IMR-90 (cell line): ENCODE results near the gene ANTXR1. TPM values are rescaled to one million over a fixed set of nuclear protein-coding genes. Genes with fewer than 3 reads are reported as not detected.

ENCODE experiments used
- ATAC-seq: fragments of 200-7000 bp; cut with Tn5 transposase; 2 replicates; pipeline ENCODE4 v1.9.1; 2020; ENCODE audit warnings: low read depth, mild to moderate bottlenecking, moderate library complexity
- BruUV-seq: library from RNA; stranded (reverse); fragments of 400-500 nt; replicated peaks from 2 replicates; lab custom pipeline; 2021; lab: Mats Ljungman, UMichigan
- CTCF ChIA-PET: fragments of 300-600 bp; formaldehyde crosslinking; extraction: SDS; loops from one replicate; lab custom pipeline; 2021; ENCODE audit warnings: antibody characterized with exemption; lab: Yijun Ruan, JAX
- POLR2A ChIA-PET: fragments of 300-600 bp; sonication (Branson Sonifier 250); formaldehyde crosslinking; loops from one replicate; lab custom pipeline; 2022; ENCODE audit warnings: antibody characterized with exemption; ENCODE audit not compliant: unreplicated experiment; lab: Charles Lee
- DNase-seq: peaks from one replicate; pipeline ENCODE4 v3.0.0; 2013
- H2AFZ ChIP-seq: replicated peaks from 2 replicates; pipeline ENCODE3; 2013; ENCODE audit warnings: low read length, mild to moderate bottlenecking; ENCODE audit not compliant: poor library complexity
- H2AK5ac ChIP-seq: 2 replicates; pipeline ENCODE4 v1.6.1; 2013; ENCODE audit warnings: low read depth, low read length, inconsistent platforms
- H2AK9ac ChIP-seq: replicated peaks from 2 replicates; pipeline ENCODE3; 2013; ENCODE audit warnings: mild to moderate bottlenecking, low read depth, low read length, moderate library complexity; ENCODE audit not compliant: poor library complexity
- H2BK120ac ChIP-seq: 2 replicates; pipeline ENCODE4 v1.6.1; 2013; ENCODE audit warnings: low read depth, low read length, inconsistent platforms
- H2BK15ac ChIP-seq: 3 replicates; pipeline ENCODE4 v1.6.1; 2013; ENCODE audit warnings: low read depth, low read length, inconsistent platforms
- H2BK20ac ChIP-seq: 2 replicates; pipeline ENCODE4 v1.6.1; 2013; ENCODE audit warnings: low read depth, mild to moderate bottlenecking, inconsistent platforms, low read length, moderate library complexity
- H2BK5ac ChIP-seq: 2 replicates; pipeline ENCODE4 v1.6.1; 2013; ENCODE audit warnings: mild to moderate bottlenecking, low read depth, low read length, inconsistent platforms; ENCODE audit not compliant: poor library complexity, severe bottlenecking
- H3K14ac ChIP-seq: replicated peaks from 2 replicates; pipeline ENCODE4 v1.6.1; 2013; ENCODE audit warnings: low read depth, low read length, inconsistent platforms
- H3K18ac ChIP-seq: 2 replicates; pipeline ENCODE4 v1.6.1; 2013; ENCODE audit warnings: low read depth, low read length, control low read depth
- H3K23ac ChIP-seq: 2 replicates; pipeline ENCODE4 v1.6.1; 2013; ENCODE audit warnings: low read depth, low read length, inconsistent platforms
- H3K27ac ChIP-seq: 2 replicates; pipeline ENCODE4 v1.5.1; 2013; ENCODE audit warnings: mild to moderate bottlenecking, control low read depth, low read length; ENCODE audit not compliant: insufficient read depth
- H3K27me3 ChIP-seq: 2 replicates; pipeline ENCODE4 v1.6.1; 2013; ENCODE audit warnings: low read length; ENCODE audit not compliant: control insufficient read depth, insufficient read depth
- H3K36me3 ChIP-seq: 2 replicates; pipeline ENCODE4 v1.6.1; 2013; ENCODE audit warnings: low read length, mixed read lengths; ENCODE audit not compliant: control insufficient read depth, insufficient read depth
- H3K4ac ChIP-seq: 2 replicates; pipeline ENCODE4 v1.6.1; 2013; ENCODE audit warnings: low read depth, low read length, inconsistent platforms
- H3K4me1 ChIP-seq: 2 replicates; pipeline ENCODE4 v1.6.1; 2013; ENCODE audit warnings: low read length, mixed read lengths; ENCODE audit not compliant: control insufficient read depth, insufficient read depth
- H3K4me2 ChIP-seq: 2 replicates; pipeline ENCODE4 v1.6.1; 2013; ENCODE audit warnings: low read depth, mild to moderate bottlenecking, control low read depth, low read length, moderate library complexity
- H3K4me3 ChIP-seq: 2 replicates; pipeline ENCODE4 v1.5.1; 2013; ENCODE audit warnings: low read depth, mild to moderate bottlenecking, control low read depth, low read length, moderate library complexity; ENCODE audit not compliant: insufficient read depth
- H3K56ac ChIP-seq: 2 replicates; pipeline ENCODE4 v1.6.1; 2013; ENCODE audit warnings: low read length, inconsistent platforms; ENCODE audit not compliant: insufficient read depth; ENCODE audit errors: extremely low read depth
- H3K79me1 ChIP-seq, 2 experiments: 2 replicates each; pipeline ENCODE4 v1.6.1; 2013; ENCODE audit warnings: low read length in 2 of 2, inconsistent platforms in 1 of 2, low read depth in 1 of 2
- H3K9ac ChIP-seq: 2 replicates; pipeline ENCODE4 v1.6.1; 2013; ENCODE audit warnings: low read depth, low read length, control low read depth
- H3K9me1 ChIP-seq: 2 replicates; pipeline ENCODE4 v1.6.1; 2013; ENCODE audit warnings: low read length, inconsistent platforms; ENCODE audit not compliant: insufficient read depth
- H3K9me3 ChIP-seq: 2 replicates; pipeline ENCODE4 v1.6.1; 2013; ENCODE audit warnings: low read length; ENCODE audit not compliant: control insufficient read depth, insufficient read depth
- H4K20me1 ChIP-seq: 2 replicates; pipeline ENCODE4 v1.6.1; 2013; ENCODE audit warnings: low read length, inconsistent platforms; ENCODE audit not compliant: insufficient read depth
- H4K5ac ChIP-seq: 2 replicates; pipeline ENCODE4 v1.6.1; 2013; ENCODE audit warnings: mild to moderate bottlenecking, low read depth, low read length, control low read depth
- H4K8ac ChIP-seq, 2 experiments: 2 replicates each; pipeline ENCODE4 v1.6.1; 2013; ENCODE audit warnings: low read depth in 2 of 2, low read length in 2 of 2, control low read depth in 1 of 2, inconsistent platforms in 1 of 2
- H4K91ac ChIP-seq: 2 replicates; pipeline ENCODE4 v1.6.1; 2013; ENCODE audit warnings: low read depth, low read length, inconsistent platforms; ENCODE audit not compliant: insufficient read depth
- BHLHE40 ChIP-seq: fragments of 150-350 bp; IDR thresholded peaks from 2 replicates; pipeline ENCODE4 v1.6.1; 2016; ENCODE audit warnings: mild to moderate bottlenecking, low read depth, low read length
- CEBPB ChIP-seq: IDR thresholded peaks from 2 replicates; pipeline ENCODE4 v1.6.1; 2012; ENCODE audit warnings: low read depth, low read length, improper control_type of control experiment
- CHD1 ChIP-seq: IDR thresholded peaks from 2 replicates; pipeline ENCODE4 v1.6.1; 2012; ENCODE audit warnings: low read depth, low read length, improper control_type of control experiment
- CTCF ChIP-seq: conservative IDR thresholded peaks from 2 replicates; pipeline ENCODE4 v1.5.1; 2012; ENCODE audit warnings: mild to moderate bottlenecking, low read depth, low read length, improper control_type of control experiment
- FOS ChIP-seq: fragments of 150-350 bp; IDR thresholded peaks from 2 replicates; pipeline ENCODE4 v1.6.1; 2016; ENCODE audit warnings: low read depth, low read length
- MAZ ChIP-seq: IDR thresholded peaks from 2 replicates; pipeline ENCODE4 v1.6.1; 2012; ENCODE audit warnings: low read depth, mild to moderate bottlenecking, low read length, improper control_type of control experiment, moderate library complexity, borderline replicate concordance
- NFE2L2 ChIP-seq: fragments of 150-350 bp; IDR thresholded peaks from 2 replicates; pipeline ENCODE4 v1.6.1; 2016; ENCODE audit warnings: low read depth, mild to moderate bottlenecking, low read length
- POLR2A ChIP-seq: IDR thresholded peaks from 2 replicates; pipeline ENCODE4 v1.6.1; 2012; ENCODE audit warnings: mild to moderate bottlenecking, low read depth, low read length
- RAD21 ChIP-seq: IDR thresholded peaks from 2 replicates; pipeline ENCODE4 v1.6.1; 2012; ENCODE audit warnings: low read length, improper control_type of control experiment
- RCOR1 ChIP-seq: IDR thresholded peaks from 2 replicates; pipeline ENCODE4 v1.6.1; 2012; ENCODE audit warnings: mild to moderate bottlenecking, low read length, improper control_type of control experiment; ENCODE audit not compliant: insufficient replicate concordance
- RFX5 ChIP-seq: IDR thresholded peaks from 2 replicates; pipeline ENCODE4 v1.8.0; 2012; ENCODE audit warnings: low read depth, mild to moderate bottlenecking, low read length, moderate library complexity
- SMC3 ChIP-seq: fragments of 150-350 bp; IDR thresholded peaks from 2 replicates; pipeline ENCODE4 v1.6.1; 2016; ENCODE audit warnings: low read depth, mild to moderate bottlenecking, antibody characterized with exemption, low read length, moderate library complexity
- USF2 ChIP-seq: fragments of 150-350 bp; IDR thresholded peaks from 2 replicates; pipeline ENCODE4 v1.6.1; 2017; ENCODE audit warnings: mild to moderate bottlenecking, antibody characterized with exemption, low read length, low read depth
- WGBS, 2 experiments: methylation state at CpG; one replicate each; pipeline versions ENCODE4 v1.1.5 to v1.1.7; 2013; ENCODE audit warnings: missing lambda C conversion rate in 2 of 2; ENCODE audit not compliant: insufficient read length in 1 of 2; ENCODE audit errors: extremely low coverage in 2 of 2; 5-methylcytosine and 5-hydroxymethylcytosine counted together
- dilution Hi-C: fragments of 300-500 bp; cut with HindIII; formaldehyde crosslinking; loops from one replicate; pipeline ENCODE4 v1.14.3; 2018; ENCODE audit warnings: low sequenced_read_pairs; ENCODE audit not compliant: unreplicated experiment
- in situ Hi-C: fragments of 300-500 bp; cut with MboI; formaldehyde crosslinking; loops from 3 replicates; pipeline ENCODE4 v1.14.3; 2019; ENCODE audit warnings: low sequenced_read_pairs, inconsistent platforms, mixed read lengths
- intact Hi-C: fragments of 100-400 bp; cut with micrococcal nuclease; formaldehyde crosslinking; loops from 2 replicates; pipeline ENCODE4 v1.10.0; 2022
- polyA plus RNA-seq, 3 experiments: library from polyadenylated mRNA; depleted of rRNA; stranded (reverse); fragments of >200 nt; gene quantifications; 2 replicates each; pipeline ENCODE4 v1.2.3, GENCODE V29; 2012; ENCODE audit warnings: low replicate concordance in 1 of 3
- total RNA-seq: library from RNA; depleted of rRNA; stranded (reverse); fragments of >200 nt; gene quantifications from 2 replicates; pipeline ENCODE4 v1.2.3, GENCODE V29; 2012

The ANTXR1 gene
- total and polyA plus RNA-seq, 2 of the 4 experiments (the other 2 are of a cell fraction): 27.2 to 36.9 TPM

- TF ChIP-seq SMC3: no peak
These were observed 49.5 kb downstream of the ANTXR1 start (continued) for GRCh38 chr2:69062307-69062962.

- peaks cover 2% of the 10 kb centered on the region; the same call in 1 of the 2 replicates for H3K9me3 ChIP-seq
- no peak for DNase-seq
- no peak overlapping the region for H4K5ac ChIP-seq
- no peak overlapping the region for H2AK9ac ChIP-seq
- no peak overlapping the region for H2BK120ac ChIP-seq
- no TSS peak for BruUV-seq
- H3K27ac ChIP-seq: no peak overlapping the region
- no peak overlapping the region for H4K91ac ChIP-seq
- no peak overlapping the region for H2BK15ac ChIP-seq
- H3K14ac ChIP-seq: no peak overlapping the region
- H3K9me1 ChIP-seq: peaks cover 11% of the 10 kb centered on the region
- WGBS, 2 experiments: no CpG with 5 or more reads among the region's 1 CpG
- H2AK5ac ChIP-seq: no peak overlapping the region
- peaks cover 14% of the 10 kb centered on the region; the same call in 1 of the 2 replicates for H4K20me1 ChIP-seq
- H3K56ac ChIP-seq: no peak overlapping the region
- no peak overlapping the region for H2BK5ac ChIP-seq
- no peaks in the 10 kb centered on the region for H3K27me3 ChIP-seq
- no peak overlapping the region for H3K18ac ChIP-seq
- dilution Hi-C loops (no loop called here), in situ Hi-C loops (no loop called here), intact Hi-C loops (no loop called here)
- TF ChIP-seq CEBPB (no peak), USF2 (no peak), RCOR1 (no peak), CHD1 (no peak), RAD21 (no peak), NFE2L2 (no peak), MAZ (no peak), FOS (no peak), RFX5 (no peak), CTCF (no peak), BHLHE40 (no peak), POLR2A (no peak)
- no peak overlapping the region for H3K23ac ChIP-seq
- no peak overlapping the region for H3K4me2 ChIP-seq
- CTCF ChIA-PET: no interaction called here
- peaks cover 19 to 62% of the 10 kb centered on the region in 2 experiments; a peak in 3 of 4 replicates for H3K79me1 ChIP-seq
- ATAC-seq: no peak
- no peak overlapping the region for H4K8ac ChIP-seq
- no peak overlapping the region for H3K4me3 ChIP-seq
- H2BK20ac ChIP-seq: no peak overlapping the region
- POLR2A ChIA-PET: no interaction called here
- no peak overlapping the region for H3K4ac ChIP-seq
- peaks cover 12% of the 10 kb centered on the region for H3K4me1 ChIP-seq
- no peak overlapping the region for H3K9ac ChIP-seq
- no peak overlapping the region for H2AFZ ChIP-seq
- peaks cover 13% of the 10 kb centered on the region for H3K36me3 ChIP-seq
These were observed 52.9 kb downstream of the ANTXR1 start for GRCh38 chr2:69065735-69066336.
